ENCODE data around the gene MAP6D1. TPM values are rescaled to one million over a fixed set of nuclear protein-coding genes. Genes with fewer than 3 reads are reported as not detected.
"Not testable (repeated sequence)": the region's sequence is repeated elsewhere in the genome, so short reads cannot be mapped to it uniquely, and the experiment has no call there.

MAP6D1 gene
- total and polyA plus RNA-seq, 7 donors = 0.34 to 2.1 (median 0.63) TPM; not detected in 3

DNA sequence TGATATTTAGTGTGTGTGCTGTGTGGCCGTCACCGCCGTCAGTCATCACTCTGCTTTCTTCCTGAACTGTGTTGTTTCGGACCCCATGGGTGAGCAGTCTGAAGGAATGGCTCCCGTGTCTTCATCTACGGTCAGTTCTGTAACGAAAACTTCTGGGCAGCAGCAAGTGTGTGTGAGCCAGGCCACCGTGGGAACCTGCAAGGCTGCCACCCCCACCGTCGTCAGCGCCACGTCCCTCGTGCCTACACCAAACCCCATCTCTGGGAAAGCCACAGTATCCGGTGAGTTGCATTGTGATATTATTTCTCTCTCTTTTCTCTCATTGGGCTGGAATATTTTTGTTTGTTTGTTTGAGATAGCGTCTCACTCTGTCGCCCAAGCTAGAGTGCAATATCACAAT, 34.7 kb downstream of the MAP6D1 start:
- no peak overlapping the region for H3K4me3 ChIP-seq
- 96% methylated on average over 16 of the region's 16 CpGs for WGBS, 2 donors
- intact Hi-C loops (cut with DNase I) = no loop called here
- no peaks in the 10 kb centered on the region for H3K9me3 ChIP-seq
- H3K27ac ChIP-seq = no peak overlapping the region
- no peak for DNase-seq
- no peaks in the 10 kb centered on the region for H3K4me1 ChIP-seq
- no peaks in the 10 kb centered on the region for H3K27me3 ChIP-seq
- no peak for TF ChIP-seq POLR2AphosphoS5 (IDR thresholded peaks at IDR 0.05)
- TF ChIP-seq, protein P1, sequence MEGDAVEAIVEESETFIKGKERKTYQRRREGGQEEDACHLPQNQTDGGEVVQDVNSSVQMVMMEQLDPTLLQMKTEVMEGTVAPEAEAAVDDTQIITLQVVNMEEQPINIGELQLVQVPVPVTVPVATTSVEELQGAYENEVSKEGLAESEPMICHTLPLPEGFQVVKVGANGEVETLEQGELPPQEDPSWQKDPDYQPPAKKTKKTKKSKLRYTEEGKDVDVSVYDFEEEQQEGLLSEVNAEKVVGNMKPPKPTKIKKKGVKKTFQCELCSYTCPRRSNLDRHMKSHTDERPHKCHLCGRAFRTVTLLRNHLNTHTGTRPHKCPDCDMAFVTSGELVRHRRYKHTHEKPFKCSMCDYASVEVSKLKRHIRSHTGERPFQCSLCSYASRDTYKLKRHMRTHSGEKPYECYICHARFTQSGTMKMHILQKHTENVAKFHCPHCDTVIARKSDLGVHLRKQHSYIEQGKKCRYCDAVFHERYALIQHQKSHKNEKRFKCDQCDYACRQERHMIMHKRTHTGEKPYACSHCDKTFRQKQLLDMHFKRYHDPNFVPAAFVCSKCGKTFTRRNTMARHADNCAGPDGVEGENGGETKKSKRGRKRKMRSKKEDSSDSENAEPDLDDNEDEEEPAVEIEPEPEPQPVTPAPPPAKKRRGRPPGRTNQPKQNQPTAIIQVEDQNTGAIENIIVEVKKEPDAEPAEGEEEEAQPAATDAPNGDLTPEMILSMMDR (IDR thresholded peaks at IDR 0.05) = no peak
- TF ChIP-seq EP300 (IDR thresholded peaks at IDR 0.05) = no peak
- no peak for TF ChIP-seq POLR2A (IDR thresholded peaks at IDR 0.05)
- H3K36me3 ChIP-seq = peaks cover 3 to 83% (median 21%) of the 10 kb centered on the region in 4 donors

DNA sequence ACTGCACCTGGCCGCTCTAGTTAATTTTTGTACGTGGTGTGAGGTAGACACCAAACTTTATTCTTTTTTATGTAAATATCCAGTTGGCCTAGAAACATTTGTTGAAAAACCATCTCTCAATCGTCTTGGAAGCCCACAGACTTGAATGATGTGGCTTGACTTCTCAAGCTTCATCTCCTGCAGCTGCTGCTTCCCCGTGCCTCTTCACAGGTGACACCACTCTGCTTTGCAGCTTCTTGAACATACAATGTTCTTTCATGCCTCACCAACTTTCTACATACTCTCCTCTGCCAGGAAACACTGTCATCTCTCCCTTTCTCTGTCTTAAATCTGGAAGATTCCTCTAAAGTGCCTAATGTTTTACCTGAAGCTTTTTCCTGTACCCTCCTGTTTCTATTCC, 35.6 kb downstream of the MAP6D1 start:
- H3K9me3 ChIP-seq = no peaks in the 10 kb centered on the region
- H3K27ac ChIP-seq = no peak overlapping the region
- no peak for TF ChIP-seq POLR2AphosphoS5 (IDR thresholded peaks at IDR 0.05)
- no peak for TF ChIP-seq EP300 (IDR thresholded peaks at IDR 0.05)
- TF ChIP-seq, protein P1 (IDR thresholded peaks at IDR 0.05) = no peak
- TF ChIP-seq POLR2A (IDR thresholded peaks at IDR 0.05) = no peak
- H3K4me3 ChIP-seq = no peak overlapping the region
- peaks cover 3 to 89% (median 21%) of the 10 kb centered on the region in 4 donors for H3K36me3 ChIP-seq
- no peaks in the 10 kb centered on the region for H3K27me3 ChIP-seq
- H3K4me1 ChIP-seq = no peaks in the 10 kb centered on the region
- no peak for DNase-seq
- WGBS, 2 donors = 79 to 90% methylated on average over 4 of the region's 4 CpGs
- intact Hi-C loops (cut with DNase I) = no loop called here

DNA sequence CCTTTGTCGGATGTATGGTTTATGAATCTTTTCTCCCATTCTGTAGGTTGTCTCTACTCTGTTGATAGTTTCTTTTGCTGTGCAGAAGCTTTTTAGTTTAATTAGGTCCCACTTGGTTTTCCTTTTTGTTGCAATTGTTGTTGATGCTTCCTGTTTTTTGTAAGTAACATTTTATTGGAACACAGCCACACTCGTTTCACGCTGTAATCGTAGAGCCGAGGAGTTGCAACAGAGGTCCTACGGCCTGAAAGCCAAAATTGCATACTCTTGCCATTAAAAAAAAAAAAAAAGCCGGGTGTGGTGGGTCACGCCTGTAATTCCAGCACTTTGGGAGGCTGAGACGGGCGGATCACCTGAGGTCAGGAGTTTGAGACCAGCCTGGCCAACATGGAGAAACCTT, 40.9 kb downstream of the MAP6D1 start:
- H3K4me3 ChIP-seq; H3K4me1 ChIP-seq; DNase-seq; H3K9me3 ChIP-seq; H3K27ac ChIP-seq; H3K27me3 ChIP-seq; intact Hi-C loops (cut with DNase I): not testable (repeated sequence)
- WGBS, 2 donors = 88 to 92% methylated on average over 10 of the region's 10 CpGs
- peaks cover 0 to 84% (median 18%) of the 10 kb centered on the region in 4 donors for H3K36me3 ChIP-seq

DNA sequence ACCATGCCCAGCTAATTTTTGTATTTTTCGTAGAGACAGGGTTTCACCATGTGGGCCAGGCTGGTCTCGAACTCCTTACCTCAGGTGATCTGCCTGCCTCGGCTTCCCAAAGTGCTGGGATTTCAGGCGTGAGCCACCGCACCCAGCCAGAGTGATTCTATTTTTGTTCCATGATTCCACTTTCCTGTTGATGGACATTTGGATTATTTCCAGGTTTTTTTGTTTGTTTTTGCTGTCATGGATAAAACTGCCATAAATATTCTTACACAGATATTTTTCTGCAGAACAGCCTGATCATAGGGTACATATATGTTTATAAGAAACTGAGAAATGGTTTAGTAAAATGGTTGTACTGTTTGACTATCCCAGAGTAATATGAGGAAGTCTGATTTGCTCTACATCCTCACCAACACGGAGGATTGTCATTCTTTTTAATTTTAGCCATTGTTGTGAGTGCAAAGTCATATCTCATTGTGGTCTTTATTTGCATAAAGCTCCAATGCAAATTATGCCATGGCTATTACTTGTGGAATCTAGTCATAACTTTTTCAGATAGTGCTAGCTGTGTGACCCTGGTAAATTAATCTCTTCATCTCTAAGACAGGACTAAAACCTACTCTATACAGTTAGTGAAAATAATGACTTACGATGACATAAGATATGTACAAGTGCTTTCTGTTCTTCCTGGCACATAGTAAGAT, 42.7 kb downstream of the MAP6D1 start:
- Histone ChIP-seq H3K9me3 (no peaks in the 10 kb centered on the region), H3K4me1 (no peaks in the 10 kb centered on the region), H3K36me3 (peaks cover 7 to 87% (median 27%) of the 10 kb centered on the region in 4 donors), H3K27ac (no peak overlapping the region), H3K4me3 (no peak overlapping the region), H3K27me3 (no peaks in the 10 kb centered on the region)
- no peak for TF ChIP-seq EP300 (IDR thresholded peaks at IDR 0.05)
- TF ChIP-seq POLR2AphosphoS5 (IDR thresholded peaks at IDR 0.05) = no peak
- TF ChIP-seq, protein P1 (IDR thresholded peaks at IDR 0.05) = no peak
- no peak for TF ChIP-seq POLR2A (IDR thresholded peaks at IDR 0.05)
- intact Hi-C loops (cut with DNase I) = no loop called here
- no peak for DNase-seq
- WGBS, 2 donors = 87 to 88% methylated on average over 7 of the region's 7 CpGs

DNA sequence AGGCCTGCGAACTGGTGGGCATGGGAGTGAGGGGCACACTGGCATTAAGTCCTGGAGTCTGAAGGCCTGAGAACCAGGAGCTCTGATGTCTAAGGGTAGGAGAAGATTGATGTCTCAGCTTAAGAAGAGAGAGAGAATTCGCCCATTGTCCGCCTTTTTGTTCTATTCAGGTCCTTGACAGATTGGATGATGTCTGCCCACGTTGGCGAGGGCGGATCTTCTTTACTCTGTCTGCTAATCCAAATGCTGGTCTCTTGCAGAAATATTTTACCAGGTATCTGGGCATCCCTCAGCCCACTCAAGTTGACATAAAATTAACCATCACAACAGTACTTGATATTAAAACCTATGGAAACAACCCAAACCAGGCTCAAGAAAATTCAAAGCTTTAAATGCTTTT, 44.1 kb downstream of the MAP6D1 start:
- H3K36me3 ChIP-seq = peaks cover 12 to 86% (median 23%) of the 10 kb centered on the region in 4 donors
- intact Hi-C loops (cut with DNase I) = no loop called here
- no peaks in the 10 kb centered on the region for H3K27me3 ChIP-seq
- DNase-seq = no peak
- WGBS, 2 donors = 96 to 98% methylated on average over 6 of the region's 6 CpGs
- no peak overlapping the region for H3K4me3 ChIP-seq
- H3K27ac ChIP-seq = no peak overlapping the region
- TF ChIP-seq EP300 (IDR thresholded peaks at IDR 0.05) (no peak), POLR2A (IDR thresholded peaks at IDR 0.05) (no peak), POLR2AphosphoS5 (IDR thresholded peaks at IDR 0.05) (no peak)
- TF ChIP-seq, protein P1 (IDR thresholded peaks at IDR 0.05) = no peak
- no peaks in the 10 kb centered on the region for H3K9me3 ChIP-seq
- no peaks in the 10 kb centered on the region for H3K4me1 ChIP-seq

All from sigmoid colon (tissue), 7 donors.